Endothelial cell of umbilical vein (primary cell): ENCODE measurements around the gene HYAL3.

Source experiments
- CTCF ChIP-seq, 2 donors: IDR thresholded peaks; 1 replicate in 1 of 2; 2 replicates in 1 of 2; pipeline ENCODE4 v1.5.1; 2011; ENCODE audit warnings: low read length in 2 of 2, mild to moderate bottlenecking in 2 of 2, moderate library complexity in 2 of 2, control low read depth in 1 of 2, inconsistent platforms in 1 of 2, low read depth in 1 of 2; ENCODE audit not compliant: insufficient read depth in 1 of 2; ENCODE audit errors: extremely low read depth in 1 of 2
- EZH2 ChIP-seq: IDR thresholded peaks from 2 replicates; pipeline ENCODE4 v1.6.1; 2012; ENCODE audit warnings: borderline replicate concordance, low read depth, mild to moderate bottlenecking, moderate library complexity, low read length, inconsistent platforms; ENCODE audit not compliant: severe bottlenecking
- POLR2A ChIP-seq: IDR thresholded peaks from 2 replicates; pipeline ENCODE4 v1.6.1; 2012; ENCODE audit warnings: low read depth, mild to moderate bottlenecking, control low read depth, low read length

GRCh38 chr3:50290161-50290641 is 9.0 kb downstream of the HYAL3 start:
- no peak for TF ChIP-seq CTCF (IDR thresholded peaks at IDR 0.05; ENCODE audit: extremely low read depth in 1 of 2, insufficient read depth in 1 of 2, low read depth in 1 of 2, low read length in 2 of 2)
- TF ChIP-seq POLR2A: no peak
- TF ChIP-seq EZH2: no peak
